ENCODE data around the gene EEPD1.

Gene EEPD1

DNA sequence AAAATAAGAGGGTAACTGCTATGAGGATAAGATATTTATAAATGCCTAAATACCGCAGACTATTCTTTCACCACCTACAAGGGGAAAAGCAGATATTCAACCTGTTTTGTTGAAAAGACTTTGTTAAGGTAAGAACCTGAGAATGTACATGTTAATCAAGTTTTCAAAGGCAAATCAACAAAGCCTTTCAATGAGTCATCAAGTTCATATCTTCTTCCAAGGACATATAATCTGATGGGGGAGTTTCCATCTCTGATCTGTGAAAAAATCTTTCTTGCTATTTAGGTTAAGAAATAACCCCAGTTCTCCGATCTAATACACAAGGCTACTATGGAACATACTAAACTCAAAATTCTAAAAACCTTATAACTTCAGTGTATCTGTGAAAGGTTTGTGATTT lies 196.6 kb downstream of the EEPD1 start:
- no peak for DNase-seq
